IPS DF 4.7 (cell line): ENCODE data around the gene CCDC18.

Experiments used
- DNase-seq: peaks from one replicate; pipeline ENCODE4 v3.0.0-alpha.2; 2013; ENCODE audit warnings: low spot score; ENCODE audit errors: extremely low read depth

The CCDC18 gene

GRCh38 chr1:93306920-93307319, 126.4 kb downstream of the CCDC18 start:
- DNase-seq: no peak

DNA sequence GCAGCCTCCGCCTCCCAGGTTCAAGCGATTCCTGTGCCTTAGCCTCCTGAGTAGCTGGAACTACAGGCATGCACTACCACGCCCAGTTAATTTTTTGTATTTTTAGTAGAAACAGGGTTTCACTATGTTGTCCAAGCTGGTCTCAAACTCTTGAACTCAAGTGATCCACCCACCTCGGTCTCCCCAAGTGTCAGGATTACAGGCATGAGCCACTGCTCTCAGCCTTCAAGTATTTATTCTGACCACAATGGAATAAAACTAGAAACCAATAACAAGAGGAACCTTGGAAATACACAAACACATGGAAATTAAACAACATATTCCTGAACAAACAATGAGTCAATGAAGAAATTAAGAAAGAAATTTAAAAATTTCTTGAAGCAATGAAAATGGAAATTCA, 132.5 kb downstream of the CCDC18 start:
- no peak for DNase-seq

- no peak for DNase-seq
Observed at GRCh38 chr1:93317207-93317606, 136.7 kb downstream of the CCDC18 start.

DNA sequence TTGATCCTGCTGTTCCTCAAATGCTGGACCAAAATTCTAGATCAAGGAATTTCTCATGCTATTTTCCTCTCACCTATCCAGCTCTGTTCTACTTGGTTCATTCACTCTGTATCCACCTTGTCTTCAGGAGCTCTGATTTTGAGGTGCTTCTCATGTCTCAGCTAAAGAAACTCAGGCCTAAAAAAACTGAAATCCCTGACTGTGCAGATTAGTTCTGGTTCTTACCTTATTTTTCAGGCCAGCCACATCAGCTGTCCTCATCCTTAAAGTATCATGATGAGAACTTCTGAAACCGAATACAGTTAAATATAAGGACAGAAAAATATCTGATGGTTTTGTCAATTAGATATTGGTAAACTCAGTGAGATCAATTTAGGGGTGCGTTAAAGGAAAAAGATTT, 137.4 kb downstream of the CCDC18 start:
- no peak for DNase-seq

GRCh38 chr1:93321720-93322119, 141.2 kb downstream of the CCDC18 start:
- DNase-seq: no peak

GRCh38 chr1:93322349-93322748, 141.8 kb downstream of the CCDC18 start:
- no peak for DNase-seq

- DNase-seq: no peak
Observed at GRCh38 chr1:93323185-93323820, 142.8 kb downstream of the CCDC18 start.

DNA sequence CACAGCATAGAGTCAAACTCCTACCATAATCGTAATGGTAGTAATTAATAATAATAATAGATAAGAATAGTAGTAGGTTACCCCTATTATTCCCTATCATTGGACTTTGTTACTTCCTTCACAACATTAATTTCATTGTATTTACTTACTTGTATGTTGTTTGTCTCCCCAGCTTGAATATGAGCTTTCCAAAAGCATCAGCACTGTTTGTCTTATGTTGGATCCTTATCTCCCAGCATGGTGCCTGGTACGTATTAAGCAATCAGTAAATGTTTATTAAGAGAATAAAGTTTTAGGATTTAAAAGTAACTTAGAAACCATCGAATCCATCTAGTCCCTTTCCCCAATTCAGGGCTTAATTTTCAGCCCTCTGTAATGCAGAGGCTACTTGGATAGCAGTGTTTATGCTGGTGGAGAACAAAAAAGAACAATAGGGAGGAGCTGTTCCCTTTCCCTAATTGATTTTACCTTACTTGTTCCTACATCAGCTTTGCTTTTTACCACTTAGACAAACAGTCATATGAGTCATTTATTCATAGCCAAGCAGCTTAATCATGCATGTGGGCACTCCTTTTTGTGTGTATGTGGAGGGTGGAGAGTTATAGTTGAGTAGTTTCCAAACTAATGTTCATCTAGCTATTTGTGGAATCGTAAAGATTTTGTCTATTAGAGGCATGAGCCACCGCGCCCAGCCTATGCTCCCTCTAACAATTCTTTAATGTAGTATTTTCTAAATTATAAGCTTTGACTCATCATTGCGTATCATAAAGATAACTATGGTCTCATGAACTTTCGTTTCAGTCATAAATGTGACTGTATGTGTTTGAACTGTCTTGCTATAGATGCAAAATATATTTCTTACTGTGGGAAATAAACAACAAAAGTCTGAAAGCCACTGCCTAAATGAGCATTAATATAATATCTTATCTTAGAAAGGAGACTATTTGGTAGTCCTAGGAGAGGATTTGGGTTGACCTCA, 144.3 kb downstream of the CCDC18 start:
- no peak for DNase-seq
